Neural cell (in vitro differentiated cells): Measurements from ENCODE around the gene TM7SF2. TPM values are rescaled to one million over a fixed set of nuclear protein-coding genes. Genes with fewer than 3 reads are reported as not detected.

Experiments used
- H2AFZ ChIP-seq: fragments of 200-600, 300-800 bp; sonication (generic), shearing (Covaris generic); 2 replicates; pipeline ENCODE4 v1.6.0; 2014; ENCODE audit warnings: low read depth, mild to moderate bottlenecking, antibody characterized with exemption, low read length, moderate library complexity
- H3F3A ChIP-seq: fragments of 200-600 bp; shearing (Covaris generic); 2 replicates; pipeline ENCODE4 v1.6.1; 2016; ENCODE audit warnings: mild to moderate bottlenecking, moderate library complexity, mixed read lengths, antibody characterized with exemption, low read length; ENCODE audit not compliant: insufficient read depth, poor library complexity, severe bottlenecking
- H3K27ac ChIP-seq: fragments of 200-600, 300-800 bp; sonication (generic), shearing (Covaris generic); 2 replicates; pipeline ENCODE4 v1.5.1; 2014; ENCODE audit warnings: mild to moderate bottlenecking, low read length, moderate library complexity
- H3K27me3 ChIP-seq: fragments of 300-800, 200-600 bp; sonication (generic), shearing (Covaris generic); 2 replicates; pipeline ENCODE4 v1.6.0; 2014; ENCODE audit warnings: mild to moderate bottlenecking, low read depth, low read length, moderate library complexity; ENCODE audit not compliant: insufficient read depth
- H3K36me3 ChIP-seq: fragments of 300-800, 200-600 bp; sonication (generic), shearing (Covaris generic); 2 replicates; pipeline ENCODE4 v1.5.1; 2014; ENCODE audit warnings: mild to moderate bottlenecking, antibody characterized with exemption, low read length, moderate library complexity; ENCODE audit not compliant: insufficient read depth
- H3K4me2 ChIP-seq: fragments of 300-800, 200-600 bp; sonication (generic), shearing (Covaris generic); 2 replicates; pipeline ENCODE4 v1.6.0; 2014; ENCODE audit warnings: mild to moderate bottlenecking, low read length
- H3K4me3 ChIP-seq: fragments of 300-800, 200-600 bp; sonication (generic), shearing (Covaris generic); 2 replicates; pipeline ENCODE4 v1.5.1; 2014; ENCODE audit warnings: mild to moderate bottlenecking, low read length, moderate library complexity
- H3K79me2 ChIP-seq: fragments of 200-600 bp; shearing (Covaris generic); replicated peaks from 2 replicates; pipeline ENCODE4 v1.6.0; 2014; ENCODE audit warnings: mild to moderate bottlenecking, low read length, moderate library complexity; ENCODE audit not compliant: insufficient read depth
- H3K9ac ChIP-seq: fragments of 300-800, 200-600 bp; sonication (generic), shearing (Covaris generic); 2 replicates; pipeline ENCODE4 v1.6.1; 2016; ENCODE audit warnings: mild to moderate bottlenecking, low read length, mixed read lengths
- H3K9me2 ChIP-seq: fragments of 200-600 bp; shearing (Covaris generic); 2 replicates; pipeline ENCODE4 v1.6.1; 2016; ENCODE audit warnings: mild to moderate bottlenecking, low read length, mixed read lengths; ENCODE audit not compliant: insufficient read depth
- H3K9me3 ChIP-seq: fragments of 200-600, 300-800 bp; sonication (generic), shearing (Covaris generic); 2 replicates; pipeline ENCODE4 v1.6.1; 2016; ENCODE audit warnings: mild to moderate bottlenecking, mixed run types, low read length, moderate library complexity, mixed read lengths
- H4K20me1 ChIP-seq: fragments of 200-600 bp; shearing (Covaris generic); 2 replicates; pipeline ENCODE4 v1.6.1; 2016; ENCODE audit warnings: mild to moderate bottlenecking, mixed run types; ENCODE audit not compliant: insufficient read depth
- EP300 ChIP-seq: fragments of 450-650 bp; conservative IDR thresholded peaks from 2 replicates; pipeline ENCODE4 v1.6.1; 2014; ENCODE audit warnings: antibody characterized with exemption, mild to moderate bottlenecking, moderate library complexity; ENCODE audit not compliant: poor library complexity, severe bottlenecking
- EZH2 ChIP-seq: fragments of 200-600, 300-800 bp; shearing (Covaris generic), sonication (generic); IDR thresholded peaks from 2 replicates; pipeline ENCODE4 v1.6.1; 2014; ENCODE audit warnings: antibody characterized with exemption, low read length, borderline replicate concordance, mild to moderate bottlenecking; ENCODE audit not compliant: insufficient read depth, poor library complexity, severe bottlenecking
- MXI1 ChIP-seq: fragments of 450-650 bp; conservative IDR thresholded peaks from 2 replicates; pipeline ENCODE4 v1.6.1; 2014; ENCODE audit warnings: antibody characterized with exemption, mild to moderate bottlenecking; ENCODE audit not compliant: poor library complexity, severe bottlenecking
- POLR2AphosphoS5 ChIP-seq: IDR thresholded peaks from 2 replicates; pipeline ENCODE4 v1.6.1; 2012
- SMC3 ChIP-seq: fragments of 450-650 bp; conservative IDR thresholded peaks from 2 replicates; pipeline ENCODE4 v1.6.1; 2014; ENCODE audit warnings: antibody characterized with exemption, mild to moderate bottlenecking, moderate library complexity; ENCODE audit not compliant: poor library complexity
- TAF1 ChIP-seq: IDR thresholded peaks from 2 replicates; pipeline ENCODE4 v1.6.1; 2012; ENCODE audit warnings: low read depth
- polyA plus RNA-seq: library from polyadenylated mRNA; depleted of rRNA; stranded (reverse); fragments of >200 nt; gene quantifications from 2 replicates; pipeline ENCODE4 v1.2.3, GENCODE V29; 2014
- TF ChIP-seq, protein P1 (sequence below): fragments of 450-650 bp; IDR thresholded peaks from 2 replicates; pipeline ENCODE4 v1.5.1; 2014; ENCODE audit warnings: antibody characterized with exemption, mild to moderate bottlenecking, moderate library complexity; ENCODE audit not compliant: poor library complexity, severe bottlenecking
- TF ChIP-seq, protein P2 (sequence below): IDR thresholded peaks from 2 replicates; pipeline ENCODE4 v1.6.1; 2012; ENCODE audit warnings: borderline replicate concordance

Gene TM7SF2
- polyA plus RNA-seq, 1 donor from 2014 or later = 78.4 TPM

DNA sequence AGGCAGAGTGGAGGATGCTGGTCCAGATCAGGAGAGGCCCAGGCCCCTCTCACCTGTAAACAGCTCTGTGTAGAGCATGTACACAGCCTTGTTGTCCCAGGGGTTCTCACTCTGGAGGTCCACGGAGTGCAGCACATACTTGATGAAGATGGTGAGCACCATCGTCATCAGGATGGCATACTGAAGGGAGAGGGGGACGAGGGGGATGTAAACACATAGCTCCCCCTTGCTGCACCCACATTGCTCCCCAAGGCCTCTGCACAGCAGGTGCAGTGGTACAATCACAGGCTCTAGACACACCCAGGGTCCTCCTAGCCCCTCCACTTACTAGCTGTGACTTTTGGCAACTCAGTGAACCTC is 19.7 kb downstream of the TM7SF2 start:
- peaks cover 5% of the 10 kb centered on the region for H3F3A ChIP-seq
- H3K4me3 ChIP-seq = no peak overlapping the region
- no peak overlapping the region for H3K4me2 ChIP-seq
- H4K20me1 ChIP-seq = no peaks in the 10 kb centered on the region
- no peak overlapping the region for H3K27ac ChIP-seq
- no peaks in the 10 kb centered on the region for H3K36me3 ChIP-seq
- no peak overlapping the region for H3K9ac ChIP-seq
- H3K27me3 ChIP-seq = no peaks in the 10 kb centered on the region
- no peak overlapping the region for H2AFZ ChIP-seq
- H3K9me2 ChIP-seq = no peaks in the 10 kb centered on the region
- H3K79me2 ChIP-seq = peaks cover 16% of the 10 kb centered on the region
- no peak for TF ChIP-seq MXI1
- no peak for TF ChIP-seq POLR2AphosphoS5
- TF ChIP-seq, protein P1, sequence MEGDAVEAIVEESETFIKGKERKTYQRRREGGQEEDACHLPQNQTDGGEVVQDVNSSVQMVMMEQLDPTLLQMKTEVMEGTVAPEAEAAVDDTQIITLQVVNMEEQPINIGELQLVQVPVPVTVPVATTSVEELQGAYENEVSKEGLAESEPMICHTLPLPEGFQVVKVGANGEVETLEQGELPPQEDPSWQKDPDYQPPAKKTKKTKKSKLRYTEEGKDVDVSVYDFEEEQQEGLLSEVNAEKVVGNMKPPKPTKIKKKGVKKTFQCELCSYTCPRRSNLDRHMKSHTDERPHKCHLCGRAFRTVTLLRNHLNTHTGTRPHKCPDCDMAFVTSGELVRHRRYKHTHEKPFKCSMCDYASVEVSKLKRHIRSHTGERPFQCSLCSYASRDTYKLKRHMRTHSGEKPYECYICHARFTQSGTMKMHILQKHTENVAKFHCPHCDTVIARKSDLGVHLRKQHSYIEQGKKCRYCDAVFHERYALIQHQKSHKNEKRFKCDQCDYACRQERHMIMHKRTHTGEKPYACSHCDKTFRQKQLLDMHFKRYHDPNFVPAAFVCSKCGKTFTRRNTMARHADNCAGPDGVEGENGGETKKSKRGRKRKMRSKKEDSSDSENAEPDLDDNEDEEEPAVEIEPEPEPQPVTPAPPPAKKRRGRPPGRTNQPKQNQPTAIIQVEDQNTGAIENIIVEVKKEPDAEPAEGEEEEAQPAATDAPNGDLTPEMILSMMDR = no peak
- TF ChIP-seq, protein P2, sequence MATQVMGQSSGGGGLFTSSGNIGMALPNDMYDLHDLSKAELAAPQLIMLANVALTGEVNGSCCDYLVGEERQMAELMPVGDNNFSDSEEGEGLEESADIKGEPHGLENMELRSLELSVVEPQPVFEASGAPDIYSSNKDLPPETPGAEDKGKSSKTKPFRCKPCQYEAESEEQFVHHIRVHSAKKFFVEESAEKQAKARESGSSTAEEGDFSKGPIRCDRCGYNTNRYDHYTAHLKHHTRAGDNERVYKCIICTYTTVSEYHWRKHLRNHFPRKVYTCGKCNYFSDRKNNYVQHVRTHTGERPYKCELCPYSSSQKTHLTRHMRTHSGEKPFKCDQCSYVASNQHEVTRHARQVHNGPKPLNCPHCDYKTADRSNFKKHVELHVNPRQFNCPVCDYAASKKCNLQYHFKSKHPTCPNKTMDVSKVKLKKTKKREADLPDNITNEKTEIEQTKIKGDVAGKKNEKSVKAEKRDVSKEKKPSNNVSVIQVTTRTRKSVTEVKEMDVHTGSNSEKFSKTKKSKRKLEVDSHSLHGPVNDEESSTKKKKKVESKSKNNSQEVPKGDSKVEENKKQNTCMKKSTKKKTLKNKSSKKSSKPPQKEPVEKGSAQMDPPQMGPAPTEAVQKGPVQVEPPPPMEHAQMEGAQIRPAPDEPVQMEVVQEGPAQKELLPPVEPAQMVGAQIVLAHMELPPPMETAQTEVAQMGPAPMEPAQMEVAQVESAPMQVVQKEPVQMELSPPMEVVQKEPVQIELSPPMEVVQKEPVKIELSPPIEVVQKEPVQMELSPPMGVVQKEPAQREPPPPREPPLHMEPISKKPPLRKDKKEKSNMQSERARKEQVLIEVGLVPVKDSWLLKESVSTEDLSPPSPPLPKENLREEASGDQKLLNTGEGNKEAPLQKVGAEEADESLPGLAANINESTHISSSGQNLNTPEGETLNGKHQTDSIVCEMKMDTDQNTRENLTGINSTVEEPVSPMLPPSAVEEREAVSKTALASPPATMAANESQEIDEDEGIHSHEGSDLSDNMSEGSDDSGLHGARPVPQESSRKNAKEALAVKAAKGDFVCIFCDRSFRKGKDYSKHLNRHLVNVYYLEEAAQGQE = no peak
- TF ChIP-seq TAF1 = no peak
- H3K9me3 ChIP-seq = no peaks in the 10 kb centered on the region

DNA sequence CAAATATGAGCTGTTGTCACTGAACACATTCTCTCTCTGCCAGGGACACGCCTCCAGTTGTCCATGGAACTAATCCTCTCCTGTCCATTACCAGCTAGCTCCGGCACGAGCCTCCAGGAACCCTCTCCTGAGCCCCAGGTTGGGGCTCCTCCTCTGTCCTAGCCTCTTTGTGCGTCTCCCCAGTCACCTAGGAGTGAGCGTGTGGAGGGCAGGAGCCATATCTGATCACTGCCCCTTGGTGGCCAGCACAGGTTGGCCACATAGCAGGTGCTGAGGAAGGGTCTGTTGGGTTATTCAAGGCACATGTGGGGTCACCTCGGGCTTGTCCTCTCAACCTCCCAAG is 20.2 kb downstream of the TM7SF2 start:
- H3K36me3 ChIP-seq = no peaks in the 10 kb centered on the region

More for the DNA sequence above, 20.2 kb downstream of the TM7SF2 start:
- no peak overlapping the region for H2AFZ ChIP-seq
- no peak overlapping the region for H3K4me2 ChIP-seq
- peaks cover 5% of the 10 kb centered on the region for H3F3A ChIP-seq
- H3K27ac ChIP-seq = no peak overlapping the region
- H3K9me3 ChIP-seq = no peaks in the 10 kb centered on the region
- H3K27me3 ChIP-seq = no peaks in the 10 kb centered on the region
- no peak overlapping the region for H3K4me3 ChIP-seq
- H4K20me1 ChIP-seq = no peaks in the 10 kb centered on the region
- peaks cover 16% of the 10 kb centered on the region for H3K79me2 ChIP-seq
- no peaks in the 10 kb centered on the region for H3K9me2 ChIP-seq
- no peak overlapping the region for H3K9ac ChIP-seq
- TF ChIP-seq EP300 (no peak), SMC3 (no peak), MXI1 (no peak), EZH2 (no peak)
- TF ChIP-seq, protein P2 = no peak
